Activated gamma-delta T cell treated with Interleukin-2 at 50 U/mL for 16 hours (primary cell): ENCODE results near the gene SACM1L.
"Not testable (repeated sequence)": the region's sequence is repeated elsewhere in the genome, so short reads cannot be mapped to it uniquely, and the experiment has no call there.

ENCODE experiments used
- DNase-seq: peaks from one replicate; pipeline ENCODE4 v3.0.0-alpha.2; 2020

SACM1L gene

GRCh38 chr3:45742461-45743089, 53.4 kb downstream of the SACM1L start:
- no peak for DNase-seq

- no peak for DNase-seq
Measured at GRCh38 chr3:45746165-45746776, 57.1 kb downstream of the SACM1L start.

GRCh38 chr3:45746777-45747622, 57.8 kb downstream of the SACM1L start:
- no peak for DNase-seq

- no peak for DNase-seq
Measured at GRCh38 chr3:45748068-45748467, 58.9 kb downstream of the SACM1L start.

- not testable (repeated sequence) for DNase-seq
Measured at GRCh38 chr3:45749036-45749600, 59.9 kb downstream of the SACM1L start.

- DNase-seq = no peak
Measured at GRCh38 chr3:45749880-45750279, 60.7 kb downstream of the SACM1L start.

GRCh38 chr3:45751537-45752242, 62.5 kb downstream of the SACM1L start:
- no peak for DNase-seq

GRCh38 chr3:45753095-45753494, 63.9 kb downstream of the SACM1L start:
- DNase-seq = no peak

- no peak for DNase-seq
Measured at GRCh38 chr3:45754461-45754860, 65.3 kb downstream of the SACM1L start.

GRCh38 chr3:45756055-45756454, 66.9 kb downstream of the SACM1L start:
- DNase-seq = no peak

GRCh38 chr3:45757141-45757540, 67.9 kb downstream of the SACM1L start:
- DNase-seq = not testable (repeated sequence)

GRCh38 chr3:45758871-45759270, 69.7 kb downstream of the SACM1L start:
- no peak for DNase-seq

GRCh38 chr3:45759851-45760250, 70.7 kb downstream of the SACM1L start:
- no peak for DNase-seq

- DNase-seq = peak; percentile 41
Measured at GRCh38 chr3:45760878-45761711, 71.9 kb downstream of the SACM1L start.

- no peak for DNase-seq
Measured at GRCh38 chr3:45761831-45762230, 72.6 kb downstream of the SACM1L start.

GRCh38 chr3:45762647-45763302, 73.6 kb downstream of the SACM1L start:
- DNase-seq = no peak

- no peak for DNase-seq
Measured at GRCh38 chr3:45763303-45763675, 74.1 kb downstream of the SACM1L start.

- no peak for DNase-seq
Measured at GRCh38 chr3:45765266-45765851, 76.2 kb downstream of the SACM1L start.

GRCh38 chr3:45765958-45766357, 76.8 kb downstream of the SACM1L start:
- DNase-seq = no peak

- DNase-seq = no peak
Measured at GRCh38 chr3:45771166-45771775, 82.1 kb downstream of the SACM1L start.

GRCh38 chr3:45771831-45772230, 82.6 kb downstream of the SACM1L start:
- DNase-seq = no peak
